GM18519 (cell line): ENCODE data around the gene MEIS1.

Source experiments
- ATAC-seq: cut with Tn5 transposase; IDR thresholded peaks from one replicate; pipeline ENCODE4 v1.9.1; 2021; ENCODE audit warnings: mild to moderate bottlenecking, moderate library complexity; ENCODE audit not compliant: unreplicated experiment, low FRiP score

MEIS1 gene

GRCh38 chr2:66528974-66529724 is 94.2 kb downstream of the MEIS1 start:
- ATAC-seq = no peak

GRCh38 chr2:66530651-66531050 is 95.7 kb downstream of the MEIS1 start:
- ATAC-seq = no peak

- ATAC-seq = no peak
These were observed 96.2 kb downstream of the MEIS1 start for GRCh38 chr2:66531155-66531554.

- no peak for ATAC-seq
These were observed 96.6 kb downstream of the MEIS1 start for GRCh38 chr2:66531567-66531966.

- no peak for ATAC-seq
These were observed 98.3 kb downstream of the MEIS1 start for GRCh38 chr2:66532972-66533868.

GRCh38 chr2:66534461-66534860 is 99.5 kb downstream of the MEIS1 start:
- ATAC-seq = no peak

- no peak for ATAC-seq
These were observed 100.8 kb downstream of the MEIS1 start for GRCh38 chr2:66535574-66536289.

GRCh38 chr2:66536290-66536673 is 101.4 kb downstream of the MEIS1 start:
- ATAC-seq = no peak

GRCh38 chr2:66536997-66537396 is 102.1 kb downstream of the MEIS1 start:
- ATAC-seq = no peak

- no peak for ATAC-seq
These were observed 103.4 kb downstream of the MEIS1 start for GRCh38 chr2:66538291-66538690.

GRCh38 chr2:66539452-66539851 is 104.5 kb downstream of the MEIS1 start:
- no peak for ATAC-seq

- no peak for ATAC-seq
These were observed 106.7 kb downstream of the MEIS1 start for GRCh38 chr2:66541646-66542045.

- no peak for ATAC-seq
These were observed 108.4 kb downstream of the MEIS1 start for GRCh38 chr2:66543257-66543767.

GRCh38 chr2:66544258-66544657 is 109.3 kb downstream of the MEIS1 start:
- no peak for ATAC-seq

- no peak for ATAC-seq
These were observed 110.3 kb downstream of the MEIS1 start for GRCh38 chr2:66545258-66545657.

GRCh38 chr2:66547118-66547517 is 112.2 kb downstream of the MEIS1 start:
- ATAC-seq = no peak

GRCh38 chr2:66547887-66548286 is 113.0 kb downstream of the MEIS1 start:
- ATAC-seq = no peak

GRCh38 chr2:66548422-66548821 is 113.5 kb downstream of the MEIS1 start:
- no peak for ATAC-seq

GRCh38 chr2:66550826-66551225 is 115.9 kb downstream of the MEIS1 start:
- no peak for ATAC-seq

- no peak for ATAC-seq
These were observed 118.4 kb downstream of the MEIS1 start for GRCh38 chr2:66553370-66553769.

GRCh38 chr2:66555091-66555490 is 120.2 kb downstream of the MEIS1 start:
- ATAC-seq = no peak
